HEK293 (cell line): Measurements from ENCODE around the gene RBFOX2.
A peak's percentile ranks its signal among the peaks of the same experiment; 100 is the strongest.

ENCODE experiments used
- CTCF ChIA-PET: fragments of 350-600 bp; formaldehyde crosslinking; extraction: SDS; loops from one replicate; lab custom pipeline; 2021; ENCODE audit warnings: antibody characterized with exemption; lab: Yijun Ruan, JAX
- POLR2A ChIA-PET: fragments of 300-600 bp; formaldehyde crosslinking; extraction: SDS; loops from one replicate; lab custom pipeline; 2020; ENCODE audit warnings: antibody characterized with exemption, inconsistent platforms; lab: Yijun Ruan, JAX
- H3K27ac ChIP-seq: fragments of 200-500 bp; sonication (Bioruptor generic); 2 replicates; pipeline ENCODE4 v1.5.1; 2014; ENCODE audit warnings: low read depth, low read length, control low read depth, inconsistent platforms; ENCODE audit errors: extremely low read depth
- H3K36me3 ChIP-seq, 2 experiments: fragments of 200-500 bp in 1 of 2; sonication (Bioruptor generic) in 1 of 2; 1 replicate in 1 of 2; 2 replicates in 1 of 2; pipeline ENCODE4 v1.5.1; 2014 to 2017; ENCODE audit warnings: inconsistent platforms in 2 of 2, low read length in 2 of 2; ENCODE audit not compliant: control insufficient read depth in 2 of 2, insufficient read depth in 1 of 2
- H3K4me1 ChIP-seq: fragments of 200-500 bp; sonication (Bioruptor generic); 2 replicates; pipeline ENCODE4 v1.5.1; 2014; ENCODE audit warnings: mild to moderate bottlenecking, low read length, inconsistent platforms; ENCODE audit not compliant: control insufficient read depth, insufficient read depth
- H3K4me3 ChIP-seq: 2 replicates; pipeline ENCODE4 v1.5.1; 2011; ENCODE audit warnings: low read depth, mild to moderate bottlenecking, control low read depth, low read length, moderate library complexity
- H3K9me3 ChIP-seq: fragments of 200-500 bp; sonication (Bioruptor generic); 2 replicates; pipeline ENCODE4 v1.5.1; 2014; ENCODE audit warnings: low read depth, low read length, inconsistent platforms; ENCODE audit not compliant: control insufficient read depth, insufficient read depth
- GLI4 ChIP-seq: fragments of 450-650 bp; formaldehyde crosslinking; IDR thresholded peaks from 2 replicates; pipeline ENCODE4 v1.5.1; 2016; ENCODE audit warnings: missing biosample characterization, missing genetic modification characterization
- ZBTB17 ChIP-seq: fragments of 450-650 bp; formaldehyde crosslinking; IDR thresholded peaks from 2 replicates; pipeline ENCODE4 v1.5.1; 2016; ENCODE audit warnings: missing biosample characterization, missing genetic modification characterization
- ZNF112 ChIP-seq: fragments of 450-650 bp; formaldehyde crosslinking; IDR thresholded peaks from 2 replicates; pipeline ENCODE4 v1.5.0; 2017; ENCODE audit warnings: missing biosample characterization, missing genetic modification characterization
- ZNF138 ChIP-seq: fragments of 450-650 bp; formaldehyde crosslinking; IDR thresholded peaks from 2 replicates; pipeline ENCODE4 v1.5.1; 2016; ENCODE audit warnings: missing biosample characterization, missing genetic modification characterization, borderline replicate concordance
- ZNF140 ChIP-seq: fragments of 450-650 bp; formaldehyde crosslinking; IDR thresholded peaks from 2 replicates; pipeline ENCODE4 v1.5.1; 2016; ENCODE audit warnings: missing biosample characterization, missing genetic modification characterization
- ZNF266 ChIP-seq: fragments of 450-650 bp; formaldehyde crosslinking; IDR thresholded peaks from 2 replicates; pipeline ENCODE4 v1.5.1; 2016; ENCODE audit warnings: missing biosample characterization, missing genetic modification characterization, low read depth
- ZNF747 ChIP-seq: fragments of 450-650 bp; formaldehyde crosslinking; IDR thresholded peaks from 2 replicates; pipeline ENCODE4 v1.5.1; 2016; ENCODE audit warnings: missing biosample characterization, missing genetic modification characterization
- ZNF785 ChIP-seq: fragments of 450-650 bp; formaldehyde crosslinking; IDR thresholded peaks from 2 replicates; pipeline ENCODE4 v1.5.1; 2016; ENCODE audit warnings: missing biosample characterization, missing genetic modification characterization
- TF ChIP-seq, protein P1 (sequence below): fragments of 450-650 bp; formaldehyde crosslinking; IDR thresholded peaks from 2 replicates; pipeline ENCODE4 v1.5.1; 2016; ENCODE audit warnings: missing biosample characterization, missing genetic modification characterization
- TF ChIP-seq, protein P2 (sequence below): fragments of 450-650 bp; formaldehyde crosslinking; IDR thresholded peaks from 2 replicates; pipeline ENCODE4 v1.5.1; 2016; ENCODE audit warnings: missing biosample characterization, missing genetic modification characterization
- TF ChIP-seq, protein P3 (sequence below): fragments of 450-650 bp; formaldehyde crosslinking; IDR thresholded peaks from 2 replicates; pipeline ENCODE4 v1.5.1; 2017; ENCODE audit warnings: missing biosample characterization, missing genetic modification characterization
- TF ChIP-seq, protein P4 (sequence below): fragments of 450-650 bp; formaldehyde crosslinking; IDR thresholded peaks from 2 replicates; pipeline ENCODE4 v1.5.1; 2016; ENCODE audit warnings: missing biosample characterization, missing genetic modification characterization
- TF ChIP-seq, protein P5 (sequence below): fragments of 450-650 bp; formaldehyde crosslinking; optimal IDR thresholded peaks from 2 replicates; pipeline ENCODE3; 2016; ENCODE audit warnings: missing biosample characterization, mild to moderate bottlenecking, missing genetic modification characterization
- TF ChIP-seq, protein P6 (sequence below): fragments of 450-650 bp; formaldehyde crosslinking; conservative IDR thresholded peaks from 2 replicates; pipeline ENCODE4 v1.5.1; 2016; ENCODE audit warnings: low read depth, missing biosample characterization, missing genetic modification characterization
- TF ChIP-seq, protein P7 (sequence below): fragments of 450-650 bp; formaldehyde crosslinking; IDR thresholded peaks from 2 replicates; pipeline ENCODE4; 2016; ENCODE audit warnings: missing biosample characterization, missing genetic modification characterization
- TF ChIP-seq, protein P8 (sequence below): fragments of 450-650 bp; formaldehyde crosslinking; IDR thresholded peaks from 2 replicates; pipeline ENCODE4 v1.5.1; 2017; ENCODE audit warnings: missing biosample characterization, missing genetic modification characterization

The RBFOX2 gene

DNA sequence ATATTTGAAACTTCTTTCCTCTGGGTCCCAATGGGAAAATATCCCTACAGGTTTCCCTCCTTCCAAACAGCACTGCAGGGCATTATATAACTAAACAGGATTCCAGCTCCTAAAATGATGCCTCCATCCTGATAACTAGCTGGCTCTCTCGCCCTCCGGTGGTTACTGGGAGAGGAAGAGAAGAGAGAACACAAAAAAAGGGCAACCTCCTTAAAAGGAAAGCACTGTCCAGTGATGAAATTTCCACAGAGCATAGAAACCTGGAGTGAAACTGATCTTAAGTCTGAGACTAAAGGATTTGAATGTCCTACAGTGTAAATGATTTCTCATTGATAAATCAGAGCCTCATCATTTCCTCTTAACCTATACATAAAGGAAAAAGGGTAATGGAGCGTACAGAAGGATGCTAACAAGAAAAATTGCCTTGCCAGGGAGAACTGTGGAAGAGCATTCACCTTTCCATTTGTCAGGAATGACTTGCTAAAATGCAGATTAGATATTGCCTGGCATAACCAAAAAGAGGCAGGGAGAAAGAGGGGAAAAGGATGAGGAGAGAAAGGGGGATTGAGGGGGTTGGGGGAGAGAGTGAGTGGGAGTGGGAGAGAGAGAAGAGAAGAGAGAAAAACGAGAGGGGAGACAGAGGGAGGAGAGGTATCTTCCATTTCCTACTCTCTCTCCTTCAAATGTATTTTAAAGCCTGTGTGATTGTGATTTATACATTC lies 189.6 kb downstream of the RBFOX2 start (continued):
- TF ChIP-seq ZBTB17 (tag by site-specific recombination): peak; percentile 50
- TF ChIP-seq, protein P1, sequence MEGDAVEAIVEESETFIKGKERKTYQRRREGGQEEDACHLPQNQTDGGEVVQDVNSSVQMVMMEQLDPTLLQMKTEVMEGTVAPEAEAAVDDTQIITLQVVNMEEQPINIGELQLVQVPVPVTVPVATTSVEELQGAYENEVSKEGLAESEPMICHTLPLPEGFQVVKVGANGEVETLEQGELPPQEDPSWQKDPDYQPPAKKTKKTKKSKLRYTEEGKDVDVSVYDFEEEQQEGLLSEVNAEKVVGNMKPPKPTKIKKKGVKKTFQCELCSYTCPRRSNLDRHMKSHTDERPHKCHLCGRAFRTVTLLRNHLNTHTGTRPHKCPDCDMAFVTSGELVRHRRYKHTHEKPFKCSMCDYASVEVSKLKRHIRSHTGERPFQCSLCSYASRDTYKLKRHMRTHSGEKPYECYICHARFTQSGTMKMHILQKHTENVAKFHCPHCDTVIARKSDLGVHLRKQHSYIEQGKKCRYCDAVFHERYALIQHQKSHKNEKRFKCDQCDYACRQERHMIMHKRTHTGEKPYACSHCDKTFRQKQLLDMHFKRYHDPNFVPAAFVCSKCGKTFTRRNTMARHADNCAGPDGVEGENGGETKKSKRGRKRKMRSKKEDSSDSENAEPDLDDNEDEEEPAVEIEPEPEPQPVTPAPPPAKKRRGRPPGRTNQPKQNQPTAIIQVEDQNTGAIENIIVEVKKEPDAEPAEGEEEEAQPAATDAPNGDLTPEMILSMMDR: peak; percentile 18; the same call in 1 of the 2 replicates

DNA sequence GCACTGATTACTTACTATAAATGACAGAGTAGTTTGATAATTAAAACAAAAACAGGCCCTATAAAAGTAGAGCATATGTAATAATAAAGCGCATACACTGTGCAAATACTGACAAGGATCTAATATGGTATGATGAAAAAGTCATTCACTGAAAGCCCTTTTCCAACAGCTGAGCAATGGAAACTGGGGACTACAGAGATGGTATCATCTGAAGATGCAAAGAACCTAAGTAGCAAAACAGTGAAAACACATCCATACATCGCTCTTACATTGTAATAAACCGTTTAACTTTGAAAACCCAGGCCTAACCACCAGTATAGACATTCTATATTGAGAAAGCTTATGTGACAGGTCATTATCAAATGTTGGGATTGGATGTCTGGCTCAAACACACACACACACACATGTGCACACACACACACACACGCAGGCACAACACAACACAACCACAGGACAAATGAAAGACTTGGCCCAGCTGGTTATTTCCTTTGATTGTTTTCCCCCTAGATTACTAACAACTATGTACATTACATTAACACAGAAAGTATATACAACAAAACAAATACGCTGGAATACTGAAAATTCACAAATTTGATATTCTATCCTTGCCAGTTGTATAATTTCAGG lies 191.4 kb downstream of the RBFOX2 start:
- Histone ChIP-seq H3K4me3 (no peak overlapping the region; the same call in 1 of the 2 replicates), H3K36me3 (no peaks in the 10 kb centered on the region), H3K27ac (no peak overlapping the region), H3K9me3 (no peaks in the 10 kb centered on the region), H3K4me1 (peaks cover 41% of the 10 kb centered on the region)
- ChIA-PET CTCF (interaction anchor here (0.6 to 2.1 kb wide), 7 partner anchors 15 to 1203 kb away, joined by 3 to 5 read pairs (median 3); no protein-coding TSS in a partner anchor), POLR2A (interaction anchor here (0.6 to 1.2 kb wide), 4 partner anchors 57 to 229 kb away, joined by 3 to 6 read pairs (median 4); no protein-coding TSS in a partner anchor)
- TF ChIP-seq ZNF138: no peak
- TF ChIP-seq, protein P2, sequence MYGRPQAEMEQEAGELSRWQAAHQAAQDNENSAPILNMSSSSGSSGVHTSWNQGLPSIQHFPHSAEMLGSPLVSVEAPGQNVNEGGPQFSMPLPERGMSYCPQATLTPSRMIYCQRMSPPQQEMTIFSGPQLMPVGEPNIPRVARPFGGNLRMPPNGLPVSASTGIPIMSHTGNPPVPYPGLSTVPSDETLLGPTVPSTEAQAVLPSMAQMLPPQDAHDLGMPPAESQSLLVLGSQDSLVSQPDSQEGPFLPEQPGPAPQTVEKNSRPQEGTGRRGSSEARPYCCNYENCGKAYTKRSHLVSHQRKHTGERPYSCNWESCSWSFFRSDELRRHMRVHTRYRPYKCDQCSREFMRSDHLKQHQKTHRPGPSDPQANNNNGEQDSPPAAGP: no peak
- no peak for TF ChIP-seq ZNF266
- TF ChIP-seq, protein P3, sequence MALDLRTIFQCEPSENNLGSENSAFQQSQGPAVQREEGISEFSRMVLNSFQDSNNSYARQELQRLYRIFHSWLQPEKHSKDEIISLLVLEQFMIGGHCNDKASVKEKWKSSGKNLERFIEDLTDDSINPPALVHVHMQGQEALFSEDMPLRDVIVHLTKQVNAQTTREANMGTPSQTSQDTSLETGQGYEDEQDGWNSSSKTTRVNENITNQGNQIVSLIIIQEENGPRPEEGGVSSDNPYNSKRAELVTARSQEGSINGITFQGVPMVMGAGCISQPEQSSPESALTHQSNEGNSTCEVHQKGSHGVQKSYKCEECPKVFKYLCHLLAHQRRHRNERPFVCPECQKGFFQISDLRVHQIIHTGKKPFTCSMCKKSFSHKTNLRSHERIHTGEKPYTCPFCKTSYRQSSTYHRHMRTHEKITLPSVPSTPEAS (tag by site-specific recombination): peak; percentile 63

DNA sequence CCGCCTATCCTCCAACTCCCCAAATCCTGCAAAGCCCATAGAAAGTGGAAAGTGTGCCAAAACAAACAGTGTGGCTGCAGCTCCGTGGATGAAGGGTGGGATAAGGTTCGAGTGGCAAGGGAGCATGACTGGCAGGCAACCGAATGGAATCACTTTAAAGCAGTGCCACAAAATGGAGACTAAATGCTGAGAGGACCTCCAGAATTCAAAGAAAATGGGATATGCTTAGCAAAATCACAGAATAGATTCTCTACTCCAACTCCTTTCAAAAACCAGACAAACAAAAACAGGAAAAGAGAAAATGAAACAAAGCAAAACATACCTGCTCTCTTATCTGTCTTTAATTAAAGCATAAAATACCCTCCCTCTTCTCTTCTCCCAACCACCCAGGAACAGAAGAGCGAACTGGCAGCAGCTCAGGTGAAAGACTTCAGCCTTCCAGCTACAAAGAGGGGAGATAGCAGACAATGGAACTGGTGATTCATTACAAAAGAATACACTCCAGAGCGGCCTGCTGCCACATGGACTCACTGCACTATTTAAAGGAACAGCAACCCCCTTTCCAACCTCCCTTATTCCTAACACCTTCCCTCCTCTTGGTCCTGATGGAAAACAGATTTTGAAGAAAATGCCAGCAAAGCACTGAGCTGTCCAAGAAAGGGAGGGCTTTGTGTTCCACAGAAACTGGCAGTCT lies 192.5 kb downstream of the RBFOX2 start:
- H3K36me3 ChIP-seq: no peaks in the 10 kb centered on the region
- ChIA-PET CTCF (interaction anchor here (0.6 to 2.1 kb wide), 8 partner anchors 9 to 485 kb away, joined by 3 to 5 read pairs (median 4); no protein-coding TSS in a partner anchor), POLR2A (interaction anchor here (0.8 to 1.5 kb wide), 5 partner anchors 41 to 230 kb away, joined by 3 to 9 read pairs (median 4); no protein-coding TSS in a partner anchor)
- H3K4me3 ChIP-seq: peak overlapping the region; percentile 42
- H3K4me1 ChIP-seq: peaks cover 41% of the 10 kb centered on the region
- no peaks in the 10 kb centered on the region for H3K9me3 ChIP-seq
- H3K27ac ChIP-seq: peak overlapping the region; percentile 91
- TF ChIP-seq, protein P4, sequence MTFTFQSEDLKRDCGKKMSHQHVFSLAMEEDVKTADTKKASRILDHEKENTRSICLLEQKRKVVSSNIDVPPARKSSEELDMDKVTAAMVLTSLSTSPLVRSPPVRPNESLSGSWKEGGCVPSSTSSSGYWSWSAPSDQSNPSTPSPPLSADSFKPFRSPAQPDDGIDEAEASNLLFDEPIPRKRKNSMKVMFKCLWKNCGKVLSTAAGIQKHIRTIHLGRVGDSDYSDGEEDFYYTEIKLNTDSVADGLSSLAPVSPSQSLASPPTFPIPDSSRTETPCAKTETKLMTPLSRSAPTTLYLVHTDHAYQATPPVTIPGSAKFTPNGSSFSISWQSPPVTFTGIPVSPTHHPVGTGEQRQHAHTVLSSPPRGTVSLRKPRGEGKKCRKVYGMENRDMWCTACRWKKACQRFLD (tag by site-specific recombination): no peak
- TF ChIP-seq, protein P5, sequence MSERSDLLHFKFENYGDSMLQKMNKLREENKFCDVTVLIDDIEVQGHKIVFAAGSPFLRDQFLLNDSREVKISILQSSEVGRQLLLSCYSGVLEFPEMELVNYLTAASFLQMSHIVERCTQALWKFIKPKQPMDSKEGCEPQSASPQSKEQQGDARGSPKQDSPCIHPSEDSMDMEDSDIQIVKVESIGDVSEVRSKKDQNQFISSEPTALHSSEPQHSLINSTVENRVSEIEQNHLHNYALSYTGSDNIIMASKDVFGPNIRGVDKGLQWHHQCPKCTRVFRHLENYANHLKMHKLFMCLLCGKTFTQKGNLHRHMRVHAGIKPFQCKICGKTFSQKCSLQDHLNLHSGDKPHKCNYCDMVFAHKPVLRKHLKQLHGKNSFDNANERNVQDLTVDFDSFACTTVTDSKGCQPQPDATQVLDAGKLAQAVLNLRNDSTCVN (tag by site-specific recombination): no peak
- TF ChIP-seq ZNF138: no peak
- TF ChIP-seq, protein P6, sequence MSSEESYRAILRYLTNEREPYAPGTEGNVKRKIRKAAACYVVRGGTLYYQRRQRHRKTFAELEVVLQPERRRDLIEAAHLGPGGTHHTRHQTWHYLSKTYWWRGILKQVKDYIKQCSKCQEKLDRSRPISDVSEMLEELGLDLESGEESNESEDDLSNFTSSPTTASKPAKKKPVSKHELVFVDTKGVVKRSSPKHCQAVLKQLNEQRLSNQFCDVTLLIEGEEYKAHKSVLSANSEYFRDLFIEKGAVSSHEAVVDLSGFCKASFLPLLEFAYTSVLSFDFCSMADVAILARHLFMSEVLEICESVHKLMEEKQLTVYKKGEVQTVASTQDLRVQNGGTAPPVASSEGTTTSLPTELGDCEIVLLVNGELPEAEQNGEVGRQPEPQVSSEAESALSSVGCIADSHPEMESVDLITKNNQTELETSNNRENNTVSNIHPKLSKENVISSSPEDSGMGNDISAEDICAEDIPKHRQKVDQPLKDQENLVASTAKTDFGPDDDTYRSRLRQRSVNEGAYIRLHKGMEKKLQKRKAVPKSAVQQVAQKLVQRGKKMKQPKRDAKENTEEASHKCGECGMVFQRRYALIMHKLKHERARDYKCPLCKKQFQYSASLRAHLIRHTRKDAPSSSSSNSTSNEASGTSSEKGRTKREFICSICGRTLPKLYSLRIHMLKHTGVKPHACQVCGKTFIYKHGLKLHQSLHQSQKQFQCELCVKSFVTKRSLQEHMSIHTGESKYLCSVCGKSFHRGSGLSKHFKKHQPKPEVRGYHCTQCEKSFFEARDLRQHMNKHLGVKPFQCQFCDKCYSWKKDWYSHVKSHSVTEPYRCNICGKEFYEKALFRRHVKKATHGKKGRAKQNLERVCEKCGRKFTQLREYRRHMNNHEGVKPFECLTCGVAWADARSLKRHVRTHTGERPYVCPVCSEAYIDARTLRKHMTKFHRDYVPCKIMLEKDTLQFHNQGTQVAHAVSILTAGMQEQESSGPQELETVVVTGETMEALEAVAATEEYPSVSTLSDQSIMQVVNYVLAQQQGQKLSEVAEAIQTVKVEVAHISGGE (tag by site-specific recombination): no peak
- TF ChIP-seq, protein P7, sequence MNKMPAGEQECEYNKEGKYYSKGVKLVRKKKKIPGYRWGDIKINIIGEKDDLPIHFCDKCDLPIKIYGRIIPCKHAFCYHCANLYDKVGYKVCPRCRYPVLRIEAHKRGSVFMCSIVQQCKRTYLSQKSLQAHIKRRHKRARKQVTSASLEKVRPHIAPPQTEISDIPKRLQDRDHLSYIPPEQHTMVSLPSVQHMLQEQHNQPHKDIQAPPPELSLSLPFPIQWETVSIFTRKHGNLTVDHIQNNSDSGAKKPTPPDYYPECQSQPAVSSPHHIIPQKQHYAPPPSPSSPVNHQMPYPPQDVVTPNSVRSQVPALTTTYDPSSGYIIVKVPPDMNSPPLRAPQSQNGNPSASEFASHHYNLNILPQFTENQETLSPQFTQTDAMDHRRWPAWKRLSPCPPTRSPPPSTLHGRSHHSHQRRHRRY (tag by site-specific recombination): no peak
- TF ChIP-seq, protein P8, sequence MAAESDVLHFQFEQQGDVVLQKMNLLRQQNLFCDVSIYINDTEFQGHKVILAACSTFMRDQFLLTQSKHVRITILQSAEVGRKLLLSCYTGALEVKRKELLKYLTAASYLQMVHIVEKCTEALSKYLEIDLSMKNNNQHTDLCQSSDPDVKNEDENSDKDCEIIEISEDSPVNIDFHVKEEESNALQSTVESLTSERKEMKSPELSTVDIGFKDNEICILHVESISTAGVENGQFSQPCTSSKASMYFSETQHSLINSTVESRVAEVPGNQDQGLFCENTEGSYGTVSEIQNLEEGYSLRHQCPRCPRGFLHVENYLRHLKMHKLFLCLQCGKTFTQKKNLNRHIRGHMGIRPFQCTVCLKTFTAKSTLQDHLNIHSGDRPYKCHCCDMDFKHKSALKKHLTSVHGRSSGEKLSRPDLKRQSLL (tag by site-specific recombination): no peak
- no peak for TF ChIP-seq GLI4 (tag by site-specific recombination)
- TF ChIP-seq ZNF140 (tag by site-specific recombination): no peak
- TF ChIP-seq ZNF785: no peak
- TF ChIP-seq ZNF112 (tag by site-specific recombination): no peak
- no peak for TF ChIP-seq ZNF747 (tag by site-specific recombination)
